NCI-H460 (cell line): ENCODE results near the gene OR6C2. TPM values are rescaled to one million over a fixed set of nuclear protein-coding genes. Genes with fewer than 3 reads are reported as not detected.
"Not testable (repeated sequence)": the region's sequence is repeated elsewhere in the genome, so short reads cannot be mapped to it uniquely, and the experiment has no call there.

Source experiments
- DNase-seq: peaks from one replicate; pipeline ENCODE4 v3.0.0-alpha.2; 2016; ENCODE audit warnings: low read depth; ENCODE audit errors: extremely low read depth
- total RNA-seq: library from RNA; depleted of rRNA; stranded (reverse); fragments of >200 nt; shearing (Covaris generic); gene quantifications from 2 replicates; pipeline ENCODE4 v1.2.3, GENCODE V29; 2014; rRNA removed

OR6C2 gene
- total RNA-seq, 1 experiment from 2014 or later = not detected

- DNase-seq = no peak
Measured at GRCh38 chr12:55470088-55470829, 26.4 kb downstream of the OR6C2 start, which contains the start of gene OR6C70. TSS of gene OR6C70 (minus strand) at chr12:55470138. CDS start at chr12:55470138, 0 bp downstream.

GRCh38 chr12:55472264-55472663 lies 28.4 kb downstream of the OR6C2 start:
- DNase-seq = no peak

- not testable (repeated sequence) for DNase-seq
Measured at GRCh38 chr12:55479136-55479535, 35.3 kb downstream of the OR6C2 start.

GRCh38 chr12:55484284-55484683 lies 40.4 kb downstream of the OR6C2 start:
- DNase-seq = not testable (repeated sequence)

GRCh38 chr12:55492078-55492477 lies 48.2 kb downstream of the OR6C2 start, which contains the start of gene OR6C68:
TSS of gene OR6C68 (plus strand) at chr12:55492378. CDS start at chr12:55492378, 0 bp downstream.
- no peak for DNase-seq

- DNase-seq = no peak
Measured at GRCh38 chr12:55495490-55495889, 51.6 kb downstream of the OR6C2 start.

GRCh38 chr12:55499231-55499630 lies 55.4 kb downstream of the OR6C2 start:
- no peak for DNase-seq

GRCh38 chr12:55499810-55500252 lies 56.0 kb downstream of the OR6C2 start:
- DNase-seq = no peak

- no peak for DNase-seq
Measured at GRCh38 chr12:55501601-55502000, 57.7 kb downstream of the OR6C2 start.

Other genes with a start within 250 kb of the OR6C2 start
- gene OR10A7, start 223.1 kb upstream of the OR6C2 start, total RNA-seq = not detected in 2 replicates
- gene OR6C74, start 199.5 kb upstream of the OR6C2 start, total RNA-seq = not detected in 2 replicates
- gene OR6C6, start 147.5 kb upstream of the OR6C2 start, total RNA-seq = not detected in 2 replicates
- gene OR6C1, start 129.7 kb upstream of the OR6C2 start, total RNA-seq = not detected in 2 replicates
- gene OR6C3, start 113.3 kb upstream of the OR6C2 start, total RNA-seq = not detected in 2 replicates
- gene OR6C75, start 81.1 kb upstream of the OR6C2 start, total RNA-seq = not detected in 2 replicates
- gene OR6C65, start 43.5 kb upstream of the OR6C2 start, total RNA-seq = not detected in 2 replicates
- not detected in 2 replicates for gene OR6C76, start 17.8 kb upstream of the OR6C2 start, total RNA-seq
- gene OR6C70, start 26.1 kb downstream of the OR6C2 start, total RNA-seq = not detected in 2 replicates
- gene OR6C68, start 48.3 kb downstream of the OR6C2 start, total RNA-seq = not detected in 2 replicates
- gene OR6C4, start 105.5 kb downstream of the OR6C2 start, total RNA-seq = not detected in 2 replicates
- not detected in 2 replicates for gene OR2AP1, start 128.4 kb downstream of the OR6C2 start, total RNA-seq
- not detected in 2 replicates for gene OR10P1, start 192.8 kb downstream of the OR6C2 start, total RNA-seq